ENCODE measurements around the gene UNC5B. TPM values are rescaled to one million over a fixed set of nuclear protein-coding genes. Genes with fewer than 3 reads are reported as not detected.

UNC5B gene
- polyA plus RNA-seq, 4 donors: 0.27 to 19.4 (median 6.7) TPM

- no peak overlapping the region for H3K4me3 ChIP-seq (ENCODE audit: low read depth in 1 of 3, low read length in 3 of 3)
- H3K9me3 ChIP-seq (ENCODE audit: control insufficient read depth in 2 of 2, insufficient read depth in 1 of 2, low read depth in 1 of 2, low read length in 1 of 2): no peaks in the 10 kb centered on the region
- WGBS, 3 donors: 41 to 58% (median 54%) methylated on average over 13 of the region's 13 CpGs
- DNase-seq: no peak
- H3K36me3 ChIP-seq (ENCODE audit: control insufficient read depth in 3 of 3, insufficient read depth in 2 of 3, low read depth in 1 of 3, low read length in 3 of 3): peaks cover 0 to 7% (median 0%) of the 10 kb centered on the region in 3 donors
- H3K4me1 ChIP-seq (ENCODE audit: control insufficient read depth in 3 of 3, insufficient read depth in 2 of 3, low read depth in 1 of 3, low read length in 2 of 3): peaks cover 0 to 68% (median 0%) of the 10 kb centered on the region in 3 donors
- peaks cover 0 to 2% (median 0%) of the 10 kb centered on the region in 3 donors for H3K27me3 ChIP-seq (ENCODE audit: control insufficient read depth in 3 of 3, insufficient read depth in 3 of 3, low read length in 3 of 3)
- H3K27ac ChIP-seq (ENCODE audit: low read depth in 1 of 3, low read length in 2 of 3): no peak overlapping the region
- no peak for FAIRE-seq
Measured at GRCh38 chr10:71232089-71232998, 20.0 kb downstream of the UNC5B start.

- H3K27me3 ChIP-seq (ENCODE audit: control insufficient read depth in 3 of 3, insufficient read depth in 3 of 3, low read length in 3 of 3): peaks cover 0 to 2% (median 0%) of the 10 kb centered on the region in 3 donors
- H3K4me3 ChIP-seq (ENCODE audit: low read depth in 1 of 3, low read length in 3 of 3): no peak overlapping the region
- H3K4me1 ChIP-seq (ENCODE audit: control insufficient read depth in 3 of 3, insufficient read depth in 2 of 3, low read depth in 1 of 3, low read length in 2 of 3): peaks cover 0 to 68% (median 0%) of the 10 kb centered on the region in 3 donors
- no peaks in the 10 kb centered on the region for H3K9me3 ChIP-seq (ENCODE audit: control insufficient read depth in 2 of 2, insufficient read depth in 1 of 2, low read depth in 1 of 2, low read length in 1 of 2)
- DNase-seq: no peak
- 46 to 62% (median 51%) methylated on average over 3 of the region's 3 CpGs for WGBS, 3 donors
- H3K36me3 ChIP-seq (ENCODE audit: control insufficient read depth in 3 of 3, insufficient read depth in 2 of 3, low read depth in 1 of 3, low read length in 3 of 3): peaks cover 0 to 7% (median 0%) of the 10 kb centered on the region in 3 donors
- no peak for FAIRE-seq
- H3K27ac ChIP-seq (ENCODE audit: low read depth in 1 of 3, low read length in 2 of 3): peak overlapping the region in 1 of 3 donors; percentile 13
Measured at GRCh38 chr10:71233482-71233892, 21.1 kb downstream of the UNC5B start.

- H3K4me1 ChIP-seq (ENCODE audit: control insufficient read depth in 3 of 3, insufficient read depth in 2 of 3, low read depth in 1 of 3, low read length in 2 of 3): peaks cover 0 to 61% (median 0%) of the 10 kb centered on the region in 3 donors
- H3K27ac ChIP-seq (ENCODE audit: low read depth in 1 of 3, low read length in 2 of 3): peak overlapping the region in 2 of 3 donors; percentile 24 to 46
- H3K4me3 ChIP-seq (ENCODE audit: low read depth in 1 of 3, low read length in 3 of 3): no peak overlapping the region
- no peak for FAIRE-seq
- no peaks in the 10 kb centered on the region for H3K9me3 ChIP-seq (ENCODE audit: control insufficient read depth in 2 of 2, insufficient read depth in 1 of 2, low read depth in 1 of 2, low read length in 1 of 2)
- 63 to 64% (median 64%) methylated on average over 10 of the region's 10 CpGs for WGBS, 3 donors
- H3K27me3 ChIP-seq (ENCODE audit: control insufficient read depth in 3 of 3, insufficient read depth in 3 of 3, low read length in 3 of 3): peaks cover 0 to 2% (median 0%) of the 10 kb centered on the region in 3 donors
- DNase-seq: no peak
- H3K36me3 ChIP-seq (ENCODE audit: control insufficient read depth in 3 of 3, insufficient read depth in 2 of 3, low read depth in 1 of 3, low read length in 3 of 3): peaks cover 0 to 7% (median 0%) of the 10 kb centered on the region in 3 donors
Measured at GRCh38 chr10:71234004-71234894, 21.9 kb downstream of the UNC5B start.

DNA sequence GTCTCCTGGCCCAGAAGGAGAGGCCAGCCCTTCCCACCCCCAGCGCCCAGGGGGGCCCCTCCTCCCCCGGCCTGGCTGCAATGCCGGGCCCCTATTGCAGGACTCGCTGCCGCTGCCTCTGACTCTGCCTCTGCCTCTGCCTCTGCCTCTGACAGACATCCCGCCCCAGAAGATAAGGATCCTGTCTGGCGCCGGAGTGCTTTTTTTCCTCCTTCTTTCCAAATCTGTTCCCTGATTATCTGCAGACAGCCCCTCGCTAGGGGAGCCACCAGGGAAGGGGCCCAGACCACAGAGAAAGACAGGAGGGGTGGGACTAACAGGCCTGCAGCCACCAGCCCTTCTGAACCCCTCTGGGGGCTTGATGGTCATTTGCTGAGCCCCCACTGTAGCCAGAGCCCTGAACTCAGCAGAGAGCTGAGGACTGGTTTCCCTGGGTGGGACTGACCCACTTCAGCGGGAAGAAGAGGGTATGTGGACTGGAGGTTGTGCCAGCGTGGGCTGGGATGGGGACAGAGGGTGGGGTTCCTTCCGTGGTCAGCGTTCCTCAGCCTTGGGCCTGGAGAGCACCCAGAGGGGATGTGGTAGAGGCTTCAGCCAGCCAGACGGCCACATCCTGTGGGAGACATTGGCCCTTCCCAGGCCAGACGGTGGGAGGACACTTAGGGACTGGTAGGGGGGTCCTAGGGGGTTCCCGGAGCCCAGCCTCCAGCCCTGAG is 22.8 kb downstream of the UNC5B start:
- H3K4me1 ChIP-seq (ENCODE audit: control insufficient read depth in 3 of 3, insufficient read depth in 2 of 3, low read depth in 1 of 3, low read length in 2 of 3): peaks cover 0 to 53% (median 0%) of the 10 kb centered on the region in 3 donors
- no peak for FAIRE-seq
- peak in 1 of 2 donors; percentile 52 for DNase-seq

GRCh38 chr10:71235808-71236207 is 23.4 kb downstream of the UNC5B start:
- H3K27ac ChIP-seq (ENCODE audit: low read depth in 1 of 3, low read length in 2 of 3): peak overlapping the region in 1 of 3 donors; percentile 51
- FAIRE-seq (no peak), DNase-seq (no peak)
- peaks cover 0 to 53% (median 0%) of the 10 kb centered on the region in 3 donors for H3K4me1 ChIP-seq (ENCODE audit: control insufficient read depth in 3 of 3, insufficient read depth in 2 of 3, low read depth in 1 of 3, low read length in 2 of 3)
- 75 to 83% (median 76%) methylated on average over 7 of the region's 7 CpGs for WGBS, 3 donors
- H3K4me3 ChIP-seq (ENCODE audit: low read depth in 1 of 3, low read length in 3 of 3): no peak overlapping the region
- H3K27me3 ChIP-seq (ENCODE audit: control insufficient read depth in 3 of 3, insufficient read depth in 3 of 3, low read length in 3 of 3): peaks cover 0 to 2% (median 0%) of the 10 kb centered on the region in 3 donors
- H3K9me3 ChIP-seq (ENCODE audit: control insufficient read depth in 2 of 2, insufficient read depth in 1 of 2, low read depth in 1 of 2, low read length in 1 of 2): no peaks in the 10 kb centered on the region
- peaks cover 0 to 11% (median 0%) of the 10 kb centered on the region in 3 donors for H3K36me3 ChIP-seq (ENCODE audit: control insufficient read depth in 3 of 3, insufficient read depth in 2 of 3, low read depth in 1 of 3, low read length in 3 of 3)

More for the DNA sequence above, 22.8 kb downstream of the UNC5B start:
- no peaks in the 10 kb centered on the region for H3K9me3 ChIP-seq (ENCODE audit: control insufficient read depth in 2 of 2, insufficient read depth in 1 of 2, low read depth in 1 of 2, low read length in 1 of 2)
- H3K36me3 ChIP-seq (ENCODE audit: control insufficient read depth in 3 of 3, insufficient read depth in 2 of 3, low read depth in 1 of 3, low read length in 3 of 3): peaks cover 0 to 8% (median 0%) of the 10 kb centered on the region in 3 donors
- H3K4me3 ChIP-seq (ENCODE audit: low read depth in 1 of 3, low read length in 3 of 3): no peak overlapping the region
- WGBS, 3 donors: 32 to 36% (median 33%) methylated on average over 9 to 16 of the region's 16 CpGs
- H3K27me3 ChIP-seq (ENCODE audit: control insufficient read depth in 3 of 3, insufficient read depth in 3 of 3, low read length in 3 of 3): peaks cover 0 to 2% (median 0%) of the 10 kb centered on the region in 3 donors
- peak overlapping the region in 2 of 3 donors; percentile 46 to 50 for H3K27ac ChIP-seq (ENCODE audit: low read depth in 1 of 3, low read length in 2 of 3)

- Histone ChIP-seq H3K9me3 (ENCODE audit: control insufficient read depth in 2 of 2, insufficient read depth in 1 of 2, low read depth in 1 of 2, low read length in 1 of 2) (no peaks in the 10 kb centered on the region), H3K4me1 (ENCODE audit: control insufficient read depth in 3 of 3, insufficient read depth in 2 of 3, low read depth in 1 of 3, low read length in 2 of 3) (peaks cover 0 to 56% (median 0%) of the 10 kb centered on the region in 3 donors), H3K36me3 (ENCODE audit: control insufficient read depth in 3 of 3, insufficient read depth in 2 of 3, low read depth in 1 of 3, low read length in 3 of 3) (peaks cover 0 to 11% (median 0%) of the 10 kb centered on the region in 3 donors), H3K27me3 (ENCODE audit: control insufficient read depth in 3 of 3, insufficient read depth in 3 of 3, low read length in 3 of 3) (peaks cover 0 to 2% (median 0%) of the 10 kb centered on the region in 3 donors), H3K4me3 (ENCODE audit: low read depth in 1 of 3, low read length in 3 of 3) (no peak overlapping the region), H3K27ac (ENCODE audit: low read depth in 1 of 3, low read length in 2 of 3) (no peak overlapping the region)
- WGBS, 3 donors: 60 to 74% (median 69%) methylated on average over 8 to 10 of the region's 10 CpGs
- FAIRE-seq (no peak), DNase-seq (peak in 1 of 2 donors; percentile 57)
Measured at GRCh38 chr10:71236286-71236685, 23.9 kb downstream of the UNC5B start.

DNA sequence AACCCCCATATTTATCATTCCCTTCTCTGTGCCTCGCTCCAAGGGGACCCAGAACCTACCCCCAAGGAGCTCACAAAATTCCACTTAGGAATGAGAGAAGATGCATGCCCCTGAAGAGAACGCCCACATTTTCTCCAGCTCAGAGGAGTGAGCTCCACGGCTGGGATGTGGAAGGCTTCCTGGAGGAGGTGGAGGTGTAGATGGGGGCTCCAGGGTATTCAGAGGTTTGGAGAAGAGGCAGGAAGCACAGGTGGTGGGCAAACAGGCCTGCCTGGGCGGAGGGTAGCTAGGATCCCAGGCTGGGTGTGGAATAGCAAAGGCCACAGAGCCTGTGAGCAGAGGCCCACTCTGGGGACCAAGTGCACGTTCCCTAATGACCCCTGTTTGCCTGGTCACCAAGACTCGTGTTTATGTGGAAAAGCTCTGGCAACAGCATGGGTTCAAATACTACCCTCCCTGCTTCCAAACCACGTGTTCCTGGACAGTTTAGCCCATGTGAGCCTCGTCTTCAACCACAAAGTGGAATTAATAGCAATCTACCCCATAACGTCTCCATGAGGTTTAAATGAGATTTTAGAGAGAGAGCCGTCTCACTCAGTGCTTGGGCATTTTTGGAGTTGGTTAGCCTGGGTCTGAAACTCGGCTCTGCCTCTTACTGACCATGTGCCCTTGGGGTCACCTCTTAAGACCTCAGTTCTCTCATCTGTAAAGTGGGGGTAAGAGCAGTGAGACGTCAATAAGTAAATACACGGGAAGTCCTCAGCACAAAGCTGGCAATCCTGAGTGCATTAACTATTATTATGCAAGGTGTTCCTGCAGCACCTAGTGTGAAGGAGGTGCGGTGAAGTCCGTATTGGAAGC is 24.7 kb downstream of the UNC5B start:
- WGBS, 3 donors: 69 to 75% (median 75%) methylated on average over 15 of the region's 15 CpGs
- FAIRE-seq (no peak), DNase-seq (no peak)
- H3K4me1 ChIP-seq (ENCODE audit: control insufficient read depth in 3 of 3, insufficient read depth in 2 of 3, low read depth in 1 of 3, low read length in 2 of 3): peaks cover 0 to 62% (median 0%) of the 10 kb centered on the region in 3 donors
- peaks cover 0 to 1% (median 0%) of the 10 kb centered on the region in 3 donors for H3K27me3 ChIP-seq (ENCODE audit: control insufficient read depth in 3 of 3, insufficient read depth in 3 of 3, low read length in 3 of 3)
- H3K4me3 ChIP-seq (ENCODE audit: low read depth in 1 of 3, low read length in 3 of 3): no peak overlapping the region
- H3K9me3 ChIP-seq (ENCODE audit: control insufficient read depth in 2 of 2, insufficient read depth in 1 of 2, low read depth in 1 of 2, low read length in 1 of 2): no peaks in the 10 kb centered on the region
- H3K27ac ChIP-seq (ENCODE audit: low read depth in 1 of 3, low read length in 2 of 3): no peak overlapping the region
- H3K36me3 ChIP-seq (ENCODE audit: control insufficient read depth in 3 of 3, insufficient read depth in 2 of 3, low read depth in 1 of 3, low read length in 3 of 3): peaks cover 0 to 11% (median 0%) of the 10 kb centered on the region in 3 donors

Measured in small intestine (tissue), 7 donors.